ENCODE data around the gene KRT5. TPM values are rescaled to one million over a fixed set of nuclear protein-coding genes. Genes with fewer than 3 reads are reported as not detected.
"Not testable (repeated sequence)": the region's sequence is repeated elsewhere in the genome, so short reads cannot be mapped to it uniquely, and the experiment has no call there.

The KRT5 gene
- total RNA-seq, 2 donors from 2014 or later = not detected

GRCh38 chr12:52494100-52494499 is 26.1 kb downstream of the KRT5 start:
- no peaks in the 10 kb centered on the region for H3K36me3 ChIP-seq
- intact Hi-C loops (cut with DNase I) = no loop called here
- no peak for DNase-seq
- no peak overlapping the region for H3K27ac ChIP-seq
- H3K4me1 ChIP-seq = no peaks in the 10 kb centered on the region
- H3K9me3 ChIP-seq = no peaks in the 10 kb centered on the region
- no peak overlapping the region for H3K4me3 ChIP-seq
- no peak overlapping the region for H3K9ac ChIP-seq (ENCODE audit: low read depth in 2 of 2, low read length in 2 of 2)
- H3K27me3 ChIP-seq = no peaks in the 10 kb centered on the region
- no peak for TF ChIP-seq CTCF (IDR thresholded peaks at IDR 0.05)

- no peak for TF ChIP-seq CTCF (IDR thresholded peaks at IDR 0.05)
- Histone ChIP-seq H3K36me3 (no peaks in the 10 kb centered on the region), H3K27ac (no peak within 1 kb of the TSS), H3K9me3 (no peaks in the 10 kb centered on the region), H3K27me3 (no peaks in the 10 kb centered on the region), H3K9ac (ENCODE audit: low read depth in 2 of 2, low read length in 2 of 2) (no peak within 1 kb of the TSS), H3K4me1 (no peaks in the 10 kb centered on the region), H3K4me3 (no peak within 1 kb of the TSS)
- intact Hi-C loops (cut with DNase I) = no loop called here
- DNase-seq = no peak
Observed at GRCh38 chr12:52493172-52493571, 27.0 kb downstream of the KRT5 start, which contains the start of gene KRT6A. Gene KRT6A, minus strand, starts transcription at chr12:52493257. Its CDS starts 69 bp downstream, at chr12:52493188.

GRCh38 chr12:52492405-52492804 is 27.8 kb downstream of the KRT5 start:
- H3K9me3 ChIP-seq; H3K27me3 ChIP-seq; H3K27ac ChIP-seq; H3K4me3 ChIP-seq; DNase-seq; H3K4me1 ChIP-seq; H3K36me3 ChIP-seq; H3K9ac ChIP-seq (ENCODE audit: low read depth in 2 of 2, low read length in 2 of 2); intact Hi-C loops (cut with DNase I): not testable (repeated sequence)

- H3K4me1 ChIP-seq; DNase-seq; H3K27me3 ChIP-seq; H3K9me3 ChIP-seq; H3K27ac ChIP-seq; H3K36me3 ChIP-seq; H3K9ac ChIP-seq (ENCODE audit: low read depth in 2 of 2, low read length in 2 of 2); H3K4me3 ChIP-seq; intact Hi-C loops (cut with DNase I): not testable (repeated sequence)
Observed at GRCh38 chr12:52491495-52491894, 28.7 kb downstream of the KRT5 start.

DNA sequence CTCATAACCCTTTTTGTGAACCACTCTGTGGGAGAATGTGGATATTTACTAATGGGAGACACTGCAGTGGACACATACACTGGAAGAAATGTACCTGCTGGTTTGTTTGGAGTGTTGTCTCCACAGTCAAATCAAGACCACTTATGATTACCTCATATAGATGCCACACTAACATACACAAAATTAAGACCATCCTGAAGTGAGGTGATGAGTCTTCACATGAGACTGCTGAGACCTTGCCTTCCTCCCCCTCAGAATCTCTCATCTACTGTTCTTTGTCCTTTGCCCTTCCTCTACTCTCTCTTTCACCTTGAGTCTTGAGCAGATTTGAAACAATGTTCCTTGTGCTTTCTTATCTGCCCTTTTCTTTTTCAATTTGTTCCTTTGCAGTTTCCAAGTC is 31.5 kb downstream of the KRT5 start:
- DNase-seq = no peak
- H3K27me3 ChIP-seq = no peaks in the 10 kb centered on the region
- H3K9me3 ChIP-seq = no peaks in the 10 kb centered on the region
- no peak overlapping the region for H3K9ac ChIP-seq (ENCODE audit: low read depth in 2 of 2, low read length in 2 of 2)
- TF ChIP-seq CTCF (IDR thresholded peaks at IDR 0.05) = no peak
- no peak overlapping the region for H3K4me3 ChIP-seq
- intact Hi-C loops (cut with DNase I) = no loop called here
- H3K4me1 ChIP-seq = no peaks in the 10 kb centered on the region
- H3K36me3 ChIP-seq = no peaks in the 10 kb centered on the region
- no peak overlapping the region for H3K27ac ChIP-seq

GRCh38 chr12:52487744-52488443 is 32.3 kb downstream of the KRT5 start:
- H3K27ac ChIP-seq; DNase-seq; H3K27me3 ChIP-seq; H3K36me3 ChIP-seq; H3K9ac ChIP-seq (ENCODE audit: low read depth in 2 of 2, low read length in 2 of 2); H3K9me3 ChIP-seq; intact Hi-C loops (cut with DNase I); H3K4me3 ChIP-seq; H3K4me1 ChIP-seq: not testable (repeated sequence)

GRCh38 chr12:52487211-52487610 is 33.0 kb downstream of the KRT5 start:
- Histone ChIP-seq H3K27ac (no peak overlapping the region), H3K27me3 (no peaks in the 10 kb centered on the region), H3K9ac (ENCODE audit: low read depth in 2 of 2, low read length in 2 of 2) (no peak overlapping the region), H3K4me3 (no peak overlapping the region), H3K36me3 (no peaks in the 10 kb centered on the region), H3K9me3 (no peaks in the 10 kb centered on the region), H3K4me1 (no peaks in the 10 kb centered on the region)
- TF ChIP-seq CTCF (IDR thresholded peaks at IDR 0.05) = no peak
- intact Hi-C loops (cut with DNase I) = no loop called here
- DNase-seq = no peak
